HepG2 (cell line): Measurements from ENCODE around the gene CYB5R3. TPM values are rescaled to one million over a fixed set of nuclear protein-coding genes. Genes with fewer than 3 reads are reported as not detected.
A peak's percentile ranks its signal among the peaks of the same experiment; 100 is the strongest.

Experiments used
- AKAP8 ChIP-seq: sonication (generic); formaldehyde crosslinking; IDR thresholded peaks from 2 replicates; pipeline ENCODE4 v1.5.1; 2020; ENCODE audit warnings: mild to moderate bottlenecking, missing genetic modification reagents
- RBFOX2 ChIP-seq: fragments of 200-400 bp; formaldehyde crosslinking; IDR thresholded peaks from 2 replicates; pipeline ENCODE4 v1.6.1; 2017; ENCODE audit warnings: low read depth, mild to moderate bottlenecking, low read length
- RNF219 ChIP-seq: sonication (generic); formaldehyde crosslinking; IDR thresholded peaks from 2 replicates; pipeline ENCODE4 v1.5.0; 2020; ENCODE audit warnings: mild to moderate bottlenecking, missing genetic modification reagents
- TFDP1 ChIP-seq: IDR thresholded peaks from 2 replicates; pipeline ENCODE4 v1.6.1; 2016; ENCODE audit warnings: missing compliant biosample characterization, missing genetic modification reagents, borderline replicate concordance
- WIZ ChIP-seq: sonication (generic); formaldehyde crosslinking; IDR thresholded peaks from 2 replicates; pipeline ENCODE4 v1.5.1; 2020; ENCODE audit warnings: mild to moderate bottlenecking, missing genetic modification reagents
- ZKSCAN8 ChIP-seq: IDR thresholded peaks from 2 replicates; pipeline ENCODE4 v1.6.1; 2016; ENCODE audit warnings: borderline replicate concordance, missing genetic modification reagents, missing compliant biosample characterization
- ZNF207 ChIP-seq: fragments of 450-650 bp; IDR thresholded peaks from 2 replicates; pipeline ENCODE4 v1.6.1; 2016; ENCODE audit warnings: antibody characterized with exemption, borderline replicate concordance
- ZNF616 ChIP-seq: sonication (generic); formaldehyde crosslinking; IDR thresholded peaks from 2 replicates; pipeline ENCODE4 v1.5.0; 2020; ENCODE audit warnings: low read depth, mild to moderate bottlenecking, missing genetic modification reagents
- ZNF709 ChIP-seq: sonication (generic); formaldehyde crosslinking; IDR thresholded peaks from 2 replicates; pipeline ENCODE4 v1.5.0; 2020; ENCODE audit warnings: mild to moderate bottlenecking, missing genetic modification reagents
- ZNF747 ChIP-seq: sonication (generic); formaldehyde crosslinking; IDR thresholded peaks from 2 replicates; pipeline ENCODE4 v1.8.1; 2023; ENCODE audit warnings: missing genetic modification reagents, mild to moderate bottlenecking, borderline replicate concordance
- ZNF891 ChIP-seq: sonication (generic); formaldehyde crosslinking; IDR thresholded peaks from 2 replicates; pipeline ENCODE4 v1.5.0; 2020; ENCODE audit warnings: mild to moderate bottlenecking, missing genetic modification reagents
- polyA plus RNA-seq, 8 experiments: library from polyadenylated mRNA; depleted of rRNA in 3 of 8; stranded (reverse) in 7 of 8; unstranded in 1 of 8; fragments of >200 nt; fragmentation: Illumina TruSeq in 4 of 8; extraction: Trizol in 4 of 8; gene quantifications; 2 replicates each; pipeline versions ENCODE4 v1.2.1 to v1.2.3, GENCODE V29; 2011 to 2016; ENCODE audit warnings: low read depth in 4 of 8, missing spikeins in 1 of 8, mixed read lengths in 1 of 8; ENCODE audit not compliant: insufficient read depth in 1 of 8
- total RNA-seq, 5 experiments: library from RNA; depleted of rRNA; stranded (reverse); fragments of >200 nt; fragmentation: Illumina TruSeq; extraction: Trizol; gene quantifications; 2 replicates each; pipeline ENCODE4 v1.2.3, GENCODE V29; 2016; ENCODE audit warnings: low read depth in 1 of 5

Gene CYB5R3
- total and polyA plus RNA-seq, 2 of the 13 experiments (the other 11 are each of a cell fraction or from before 2014, with no cell fraction given): 32.4 to 305 TPM

- peak; percentile 39; the same call in 1 of the 2 replicates for TF ChIP-seq TFDP1 (CRISPR knock-in tag)
- TF ChIP-seq ZKSCAN8: no peak
- peak; percentile 20 for TF ChIP-seq ZNF747 (CRISPR knock-in tag)
- TF ChIP-seq ZNF207: no peak
- TF ChIP-seq AKAP8 (CRISPR knock-in tag): no peak
- peak; percentile 86 for TF ChIP-seq RBFOX2
- peak; percentile 60; the same call in 1 of the 2 replicates for TF ChIP-seq ZNF891
- TF ChIP-seq ZNF709 (CRISPR knock-in tag): peak; percentile 71; the same call in 1 of the 2 replicates
- TF ChIP-seq ZNF616 (CRISPR knock-in tag): peak; percentile 39; the same call in 1 of the 2 replicates
- no peak; the same call in 1 of the 2 replicates for TF ChIP-seq WIZ (CRISPR knock-in tag)
- TF ChIP-seq RNF219 (CRISPR knock-in tag): 0 out of 2 replicates have a peak, but pooled peaks have one; percentile 34
These were observed 34.7 kb downstream of the CYB5R3 start, which contains the start of gene POLDIP3 (continued) for GRCh38 chr22:42614312-42615091.
